SW 1271 (cell line): ENCODE measurements around the gene BABAM2.

Source experiments
- DNase-seq, 2 experiments: peaks; one replicate each; lab custom pipeline; 2025; lab: John Stamatoyannopoulos, UW

The BABAM2 gene

DNA sequence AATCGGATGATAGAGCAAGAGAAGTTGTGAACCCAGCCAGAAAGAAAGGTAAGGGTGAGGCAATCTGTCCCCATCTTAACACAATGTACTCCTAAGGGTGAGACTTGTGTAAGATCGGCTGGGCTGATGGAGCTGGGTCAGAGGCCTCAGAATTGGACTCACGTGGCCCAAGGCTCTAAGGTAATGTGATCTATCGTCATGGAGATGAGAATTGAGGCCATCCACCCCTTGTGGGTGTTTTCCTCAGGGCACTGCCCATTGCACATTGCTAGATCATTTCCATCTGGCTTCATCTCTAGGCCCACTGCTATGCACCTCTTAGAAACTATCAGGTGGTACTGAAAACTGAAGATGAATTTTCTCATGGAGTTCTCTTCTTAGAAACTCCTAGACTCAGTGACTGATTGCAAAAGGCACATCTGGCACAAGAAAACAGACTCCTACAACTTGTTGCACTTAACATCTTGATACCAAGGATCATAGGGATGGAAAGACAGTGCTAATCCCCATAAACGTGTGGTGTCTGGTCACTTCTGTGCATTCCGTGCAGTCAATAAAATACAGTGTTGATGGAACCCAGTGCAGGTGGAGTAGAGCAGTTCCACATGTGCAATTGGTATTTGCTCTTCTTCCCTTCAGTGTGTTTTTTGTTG is 273.2 kb downstream of the BABAM2 start:
- DNase-seq = no peak

DNA sequence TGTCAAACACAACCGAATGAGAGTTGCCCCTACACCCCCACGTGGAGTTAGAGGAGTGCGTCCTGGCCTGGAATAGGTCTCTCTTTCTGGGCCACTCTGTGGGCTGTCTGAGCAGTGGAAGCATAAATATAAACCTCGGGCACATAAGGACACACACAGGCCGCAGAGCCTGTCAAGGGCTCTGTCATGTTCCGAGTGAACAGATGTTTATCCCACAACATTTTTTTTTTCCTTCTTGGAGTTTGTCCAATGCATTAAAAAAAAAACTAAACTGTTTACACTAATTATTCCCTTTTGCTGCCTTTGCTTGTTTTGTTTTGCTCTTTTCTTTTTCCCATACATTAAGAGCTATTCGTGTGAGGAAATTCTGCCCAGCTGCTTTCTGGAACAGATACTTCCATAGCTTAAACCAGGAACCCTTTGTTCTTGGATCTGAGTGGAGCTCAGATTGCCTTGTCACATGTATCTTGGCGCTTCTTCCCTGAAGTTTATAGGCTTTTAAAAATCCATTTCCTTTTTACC is 273.8 kb downstream of the BABAM2 start:
- no peak for DNase-seq

GRCh38 chr2:28165087-28165635 is 274.6 kb downstream of the BABAM2 start:
- DNase-seq = no peak

GRCh38 chr2:28166956-28167355 is 276.4 kb downstream of the BABAM2 start:
- DNase-seq = peak in 1 of 2 experiments; percentile 44

GRCh38 chr2:28168376-28168775 is 277.8 kb downstream of the BABAM2 start:
- no peak for DNase-seq

DNA sequence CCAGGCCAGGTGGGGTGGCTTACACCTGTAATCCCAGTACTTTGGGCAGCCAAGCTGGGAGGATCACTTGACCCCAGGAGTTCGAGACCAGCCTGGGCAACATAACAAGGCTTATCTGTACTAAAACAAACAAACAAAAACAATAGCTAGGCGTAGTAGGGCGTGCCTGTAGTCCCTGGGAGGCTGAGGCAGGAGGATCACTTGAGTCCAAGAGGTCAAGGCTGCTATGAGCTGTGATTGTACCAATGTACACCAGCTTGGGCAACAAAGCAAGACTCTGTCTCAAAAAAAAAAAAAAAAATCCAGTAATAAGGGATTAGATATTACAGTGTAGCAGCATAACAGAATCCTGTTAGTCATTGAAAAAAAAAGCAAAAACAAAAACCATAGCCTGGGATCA is 279.0 kb downstream of the BABAM2 start:
- DNase-seq = no peak

DNA sequence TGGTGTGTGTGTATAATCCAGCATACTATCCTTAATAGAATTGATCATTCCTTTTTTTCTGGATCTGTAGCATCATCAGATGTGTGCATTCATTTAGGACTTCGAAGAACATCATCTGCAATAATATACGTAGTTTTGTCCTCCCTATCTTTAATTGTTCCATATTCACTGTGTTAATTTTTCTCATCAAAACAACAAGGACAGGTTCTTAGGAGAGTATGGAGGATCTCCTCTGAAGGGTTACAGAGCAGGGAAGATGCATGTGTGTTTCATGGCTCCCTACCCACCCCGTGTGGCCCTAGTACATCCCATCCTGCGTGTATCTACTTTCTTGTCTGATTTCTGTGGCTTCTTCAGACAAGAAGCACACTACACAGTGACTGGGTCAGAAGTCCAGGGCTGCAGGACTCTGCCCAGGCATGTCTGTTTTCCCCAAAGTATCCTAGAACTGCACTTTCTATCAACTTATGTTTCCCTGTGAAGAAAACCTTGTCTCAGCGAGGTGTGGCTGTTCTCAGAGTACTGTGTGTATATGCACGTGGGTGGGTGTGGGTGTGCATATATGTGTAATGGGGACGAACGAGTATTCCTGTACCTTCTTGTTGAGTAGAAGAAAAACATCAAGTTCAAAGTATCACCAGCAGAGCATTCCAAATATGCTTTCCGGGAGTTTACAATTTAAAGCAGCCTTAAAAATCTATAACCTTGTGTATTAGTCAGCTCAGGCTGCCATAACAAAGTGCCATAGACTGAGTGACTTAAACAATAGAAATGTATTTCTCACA is 281.8 kb downstream of the BABAM2 start:
- no peak for DNase-seq

GRCh38 chr2:28173377-28173776 is 282.8 kb downstream of the BABAM2 start:
- no peak for DNase-seq

- no peak for DNase-seq
Measured at GRCh38 chr2:28174211-28174610, 283.7 kb downstream of the BABAM2 start.

DNA sequence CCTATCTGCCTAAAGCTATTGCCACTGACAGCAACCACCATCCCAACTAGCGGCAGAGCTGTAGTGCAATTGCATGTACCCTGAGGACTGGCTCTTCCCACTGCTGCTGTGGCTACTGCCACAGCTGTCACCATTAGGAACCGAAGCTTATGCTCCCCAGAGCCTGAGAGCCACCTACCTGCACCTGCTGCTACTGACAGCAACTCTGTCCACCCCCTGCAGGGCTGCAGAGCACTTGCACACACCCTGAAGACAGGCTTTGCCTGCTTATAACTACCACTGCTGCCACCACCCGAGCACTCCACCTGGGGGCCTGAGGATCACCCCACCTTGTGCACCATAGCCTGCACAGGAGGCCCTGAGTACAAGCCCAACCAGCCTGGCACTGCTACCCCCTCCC is 284.5 kb downstream of the BABAM2 start:
- DNase-seq = no peak

GRCh38 chr2:28178946-28179345 is 288.4 kb downstream of the BABAM2 start:
- DNase-seq = no peak

DNA sequence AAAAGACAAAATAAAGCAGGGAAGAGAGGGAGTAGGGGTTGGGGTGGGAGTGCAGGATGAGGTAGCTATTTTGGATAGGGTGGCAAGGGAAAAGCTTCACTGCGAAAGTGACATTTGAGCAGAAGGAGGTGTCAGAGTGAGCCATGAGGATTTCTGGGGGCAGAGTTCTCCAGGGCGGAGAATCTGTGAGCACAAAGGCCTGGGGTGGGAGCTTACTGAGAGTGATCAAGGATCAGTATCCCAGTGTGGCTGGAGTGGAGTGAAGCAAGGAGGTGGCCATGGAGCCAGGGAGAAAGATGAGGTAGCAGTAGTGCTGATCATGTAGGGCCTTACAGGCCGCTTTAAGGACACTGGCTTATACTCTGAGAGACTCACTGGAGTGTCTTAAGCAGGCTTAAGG is 291.3 kb downstream of the BABAM2 start:
- no peak for DNase-seq

DNA sequence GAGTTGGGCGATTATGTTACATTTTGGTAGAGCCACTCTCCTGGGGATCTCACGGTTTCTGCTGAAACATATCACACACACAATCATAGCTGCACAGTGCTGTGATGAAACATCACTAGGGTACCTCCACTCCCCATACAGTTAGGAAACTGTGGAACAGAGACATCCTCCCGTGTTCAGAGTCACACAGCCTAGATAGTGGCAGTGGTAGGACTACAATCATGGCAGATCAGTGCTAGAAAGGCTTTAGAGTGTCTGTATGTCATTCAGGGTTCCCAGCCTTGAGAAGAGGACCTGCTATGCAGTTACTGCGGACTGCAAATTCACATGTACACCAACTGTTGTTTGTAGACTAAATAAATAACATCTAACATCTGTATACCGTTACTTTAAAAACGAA is 291.8 kb downstream of the BABAM2 start:
- no peak for DNase-seq

GRCh38 chr2:28185153-28185552 is 294.6 kb downstream of the BABAM2 start:
- DNase-seq = no peak

DNA sequence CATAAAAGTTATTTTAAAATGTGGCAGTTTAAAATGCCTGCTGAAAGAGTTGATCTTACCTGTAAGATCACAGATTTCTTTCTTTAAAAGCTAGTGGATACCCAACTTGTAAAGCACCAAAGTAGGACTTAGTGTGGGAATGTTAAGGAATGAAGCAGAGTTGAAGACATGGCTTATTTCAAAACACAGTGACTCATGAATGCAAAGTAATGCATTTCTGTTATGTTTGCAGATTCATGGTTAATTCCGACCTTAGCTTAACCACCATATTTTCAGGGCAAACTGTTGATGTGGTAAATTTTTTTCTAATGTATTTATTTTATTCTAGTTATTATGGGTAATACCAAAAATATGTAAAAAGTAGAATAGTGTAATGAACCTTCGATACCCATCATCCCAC is 295.4 kb downstream of the BABAM2 start:
- DNase-seq = no peak

DNA sequence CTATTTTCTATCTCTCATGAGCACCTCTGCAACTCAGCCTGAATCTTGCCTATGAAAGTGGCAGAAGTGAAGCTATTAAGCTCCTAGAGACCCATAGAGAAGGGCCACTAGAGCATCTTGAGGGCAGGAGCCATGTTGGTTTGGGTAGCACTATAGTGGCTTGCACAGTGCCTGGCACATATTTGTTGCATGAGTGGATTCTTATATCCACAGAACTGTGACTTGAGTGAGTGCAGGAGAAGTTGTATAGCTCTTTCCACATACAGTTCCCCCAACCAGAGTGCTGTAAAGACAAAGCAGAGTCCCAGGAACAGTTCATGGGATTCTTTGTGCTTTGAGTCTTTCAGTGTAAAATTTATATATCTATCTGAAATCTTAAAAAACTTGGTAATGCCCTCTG is 296.7 kb downstream of the BABAM2 start:
- no peak for DNase-seq

DNA sequence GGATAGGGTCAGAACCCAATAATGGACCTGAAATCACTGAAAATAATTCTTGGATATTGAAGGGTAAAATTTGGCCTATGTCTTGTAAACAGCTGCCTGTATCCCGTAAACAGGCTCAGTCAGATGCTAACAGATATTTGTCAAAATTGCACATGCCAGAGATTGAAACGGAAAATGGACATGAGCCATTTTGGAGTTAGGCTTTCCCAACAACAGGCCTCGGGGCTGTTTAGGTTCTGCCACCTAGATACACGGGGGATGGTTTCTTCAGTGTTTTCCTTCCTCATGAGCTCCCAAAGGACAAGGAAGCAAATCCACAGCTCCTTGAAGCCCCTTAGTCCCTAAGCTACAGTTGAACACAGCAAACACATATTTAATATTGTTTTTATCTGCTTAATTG is 297.9 kb downstream of the BABAM2 start:
- DNase-seq = no peak

- no peak for DNase-seq
Measured at GRCh38 chr2:28193630-28194403, 303.3 kb downstream of the BABAM2 start.

DNA sequence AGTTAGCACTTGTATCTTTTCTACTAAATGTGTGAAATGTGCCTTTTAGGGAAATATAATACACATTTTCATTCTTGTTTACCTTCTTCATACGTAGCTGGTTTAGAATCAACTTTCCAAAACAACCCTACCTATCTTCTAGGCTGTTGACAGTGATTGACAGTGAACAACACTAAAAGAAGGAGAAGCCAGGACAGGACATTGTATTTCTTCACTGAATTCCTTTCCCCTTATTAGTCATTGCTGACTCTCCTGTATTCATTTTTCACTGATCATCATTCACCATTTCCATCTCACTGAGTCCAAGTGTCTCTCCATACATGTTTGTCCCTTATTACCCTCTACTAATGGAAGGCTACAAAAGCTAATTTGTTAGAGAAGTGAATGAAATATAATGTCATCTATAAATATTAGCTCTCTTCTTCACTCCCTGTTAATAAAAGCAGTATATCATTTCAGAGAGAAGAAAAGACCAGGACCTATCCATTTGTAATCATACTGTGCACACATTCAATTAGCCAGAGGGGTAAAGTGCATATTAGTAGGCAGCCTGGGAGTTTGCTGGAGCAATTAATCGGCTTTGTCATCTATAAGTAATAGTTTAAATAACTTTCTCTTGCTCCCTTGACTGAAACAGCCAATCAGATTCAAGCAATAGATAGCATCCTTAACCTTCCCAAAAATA is 309.6 kb downstream of the BABAM2 start:
- DNase-seq = no peak

- no peak for DNase-seq
Measured at GRCh38 chr2:28201671-28202180, 311.2 kb downstream of the BABAM2 start.

- DNase-seq = no peak
Measured at GRCh38 chr2:28202719-28203118, 312.2 kb downstream of the BABAM2 start.

DNA sequence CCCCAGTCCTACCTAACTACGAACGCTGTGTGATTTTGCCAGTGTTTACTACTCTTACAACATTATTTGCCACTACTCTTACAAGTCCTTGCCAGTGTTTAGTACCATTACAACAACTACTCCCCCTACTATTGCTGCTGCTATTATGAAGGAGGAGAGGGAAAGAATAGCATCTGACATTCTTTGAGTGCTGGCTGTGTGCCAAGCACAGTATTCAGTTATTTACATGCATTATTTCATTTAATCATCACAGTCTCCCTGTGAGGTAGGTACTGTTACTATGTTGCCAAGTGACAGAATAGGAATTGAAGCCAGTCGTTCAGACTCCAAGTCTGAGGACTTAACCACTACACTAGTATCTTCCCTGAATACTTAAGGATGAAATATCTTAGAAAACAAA is 316.2 kb downstream of the BABAM2 start:
- DNase-seq = no peak
